Spinal cord (tissue), 10 donors: ENCODE measurements around the gene DYSF. TPM values are rescaled to one million over a fixed set of nuclear protein-coding genes. Genes with fewer than 3 reads are reported as not detected.

Experiments used
- DNase-seq, 6 donors: peaks; one replicate each; pipeline versions ENCODE4 v3.0.0 to v3.0.0-alpha.2; 2013 to 2015; ENCODE audit warnings: low spot score in 6 of 6, low read depth in 4 of 6
- H3K27ac ChIP-seq: one replicate; pipeline ENCODE4 v1.5.1; 2013; ENCODE audit warnings: low read depth, low read length, control low read depth
- H3K27me3 ChIP-seq: one replicate; pipeline ENCODE4 v1.6.1; 2013; ENCODE audit warnings: low read length; ENCODE audit not compliant: control insufficient read depth, insufficient read depth
- H3K36me3 ChIP-seq: one replicate; pipeline ENCODE4 v1.6.1; 2013; ENCODE audit warnings: low read length; ENCODE audit not compliant: control insufficient read depth, insufficient read depth
- H3K4me1 ChIP-seq: one replicate; pipeline ENCODE4 v1.6.1; 2013; ENCODE audit warnings: low read length; ENCODE audit not compliant: control insufficient read depth, insufficient read depth
- H3K4me3 ChIP-seq: one replicate; pipeline ENCODE4 v1.5.1; 2013; ENCODE audit warnings: low read depth, low read length, control low read depth
- H3K9me3 ChIP-seq: one replicate; pipeline ENCODE4 v1.6.1; 2013; ENCODE audit warnings: low read length; ENCODE audit not compliant: control insufficient read depth, insufficient read depth
- WGBS: methylation state at CpG from one replicate; pipeline ENCODE4 v1.1.5; 2013; ENCODE audit warnings: missing lambda C conversion rate; ENCODE audit not compliant: insufficient coverage; 5-methylcytosine and 5-hydroxymethylcytosine counted together
- polyA plus RNA-seq, 2 donors: library from polyadenylated mRNA; unstranded; fragments of 120-200 nt; gene quantifications; one replicate each; pipeline ENCODE4 v1.2.1, GENCODE V29; 2013; ENCODE audit not compliant: insufficient read length in 2 of 2
- total RNA-seq, 2 donors: library from RNA; depleted of rRNA in 1 of 2; stranded (reverse); fragments of 120-200 nt in 1 of 2; fragments of >200 nt in 1 of 2; gene quantifications; one replicate each; pipeline versions ENCODE4 v1.2.3 to v1.2.4, GENCODE V29; 2013 to 2014
- donor health status: healthy.

The DYSF gene
- total and polyA plus RNA-seq, 4 donors: 3.5 to 12.0 (median 6.7) TPM

GRCh38 chr2:71517851-71518250 lies 64.5 kb downstream of the DYSF start:
- Histone ChIP-seq H3K36me3 (no peaks in the 10 kb centered on the region), H3K4me3 (no peak overlapping the region), H3K9me3 (no peaks in the 10 kb centered on the region), H3K27me3 (no peaks in the 10 kb centered on the region), H3K27ac (no peak overlapping the region), H3K4me1 (no peaks in the 10 kb centered on the region)
- WGBS: no CpG with 5 or more reads among the region's 4 CpGs
- no peak for DNase-seq

DNA sequence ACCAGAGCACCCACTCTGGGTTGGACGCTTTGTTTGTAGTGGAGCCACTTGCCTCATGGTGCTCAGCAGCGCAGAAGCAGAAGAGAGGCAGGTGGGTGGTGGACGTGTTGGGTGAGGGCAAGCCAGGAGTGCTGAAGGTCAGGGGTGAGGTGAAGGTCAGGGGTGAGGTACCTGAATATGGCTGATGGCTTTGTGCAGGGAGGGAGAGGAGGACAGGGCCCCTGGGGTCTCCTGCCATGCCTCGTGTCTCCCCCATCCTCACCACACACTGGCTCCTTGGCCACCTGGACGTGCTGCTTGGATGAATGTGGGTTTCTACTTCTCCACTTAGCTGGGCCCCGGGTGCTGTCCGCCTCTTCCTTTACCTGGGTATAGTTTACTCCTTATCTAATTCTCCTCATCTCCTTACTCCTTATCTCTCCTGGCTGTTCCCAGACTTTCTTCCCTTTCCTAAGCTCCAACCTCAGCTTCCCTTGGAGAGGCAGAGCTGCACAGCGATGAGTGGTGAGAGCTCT lies 68.1 kb downstream of the DYSF start:
- H3K4me1 ChIP-seq: no peaks in the 10 kb centered on the region
- 84% methylated on average over 7 of the region's 8 CpGs for WGBS
- DNase-seq: no peak
- no peaks in the 10 kb centered on the region for H3K36me3 ChIP-seq
- H3K27ac ChIP-seq: no peak overlapping the region
- no peak overlapping the region for H3K4me3 ChIP-seq
- no peaks in the 10 kb centered on the region for H3K27me3 ChIP-seq
- H3K9me3 ChIP-seq: no peaks in the 10 kb centered on the region

- 70% methylated on average over 6 of the region's 6 CpGs for WGBS
- H3K4me3 ChIP-seq: no peak overlapping the region
- H3K9me3 ChIP-seq: no peaks in the 10 kb centered on the region
- no peaks in the 10 kb centered on the region for H3K4me1 ChIP-seq
- no peak for DNase-seq
- no peaks in the 10 kb centered on the region for H3K36me3 ChIP-seq
- H3K27me3 ChIP-seq: no peaks in the 10 kb centered on the region
- no peak overlapping the region for H3K27ac ChIP-seq
These were observed 71.1 kb downstream of the DYSF start for GRCh38 chr2:71524476-71524875.

- no peak for DNase-seq
- Histone ChIP-seq H3K36me3 (no peaks in the 10 kb centered on the region), H3K27ac (no peak overlapping the region), H3K27me3 (no peaks in the 10 kb centered on the region), H3K4me1 (no peaks in the 10 kb centered on the region), H3K9me3 (no peaks in the 10 kb centered on the region), H3K4me3 (no peak overlapping the region)
- 94% methylated on average over 15 of the region's 17 CpGs for WGBS
These were observed 72.8 kb downstream of the DYSF start for GRCh38 chr2:71526141-71526540.

GRCh38 chr2:71526975-71527374 lies 73.6 kb downstream of the DYSF start:
- Histone ChIP-seq H3K4me3 (no peak overlapping the region), H3K9me3 (no peaks in the 10 kb centered on the region), H3K27me3 (no peaks in the 10 kb centered on the region), H3K27ac (no peak overlapping the region), H3K36me3 (no peaks in the 10 kb centered on the region), H3K4me1 (no peaks in the 10 kb centered on the region)
- no peak for DNase-seq
- WGBS: 78% methylated on average over 3 of the region's 9 CpGs

DNA sequence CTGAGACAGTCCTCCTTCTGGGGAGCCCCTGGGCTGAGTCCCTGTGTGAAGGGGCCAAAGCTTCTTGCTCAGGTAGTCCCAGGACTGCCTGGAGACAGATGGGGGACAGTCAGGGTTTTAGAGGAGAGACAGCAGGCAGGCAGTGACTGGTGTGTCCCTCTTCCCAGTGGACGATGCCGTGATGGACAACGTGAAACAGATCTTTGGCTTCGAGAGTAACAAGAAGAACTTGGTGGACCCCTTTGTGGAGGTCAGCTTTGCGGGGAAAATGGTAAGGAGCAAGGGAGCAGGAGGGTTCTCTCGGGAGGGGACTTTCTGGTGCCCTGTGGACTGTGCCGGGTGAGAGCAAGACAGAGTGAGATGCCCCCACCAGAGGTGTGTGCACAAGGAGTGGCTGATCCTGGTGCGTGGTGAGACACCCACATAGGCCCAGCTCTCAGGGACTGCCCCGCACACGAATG lies 74.8 kb downstream of the DYSF start:
- DNase-seq: no peak
- WGBS: 94% methylated on average over 10 of the region's 10 CpGs

DNA sequence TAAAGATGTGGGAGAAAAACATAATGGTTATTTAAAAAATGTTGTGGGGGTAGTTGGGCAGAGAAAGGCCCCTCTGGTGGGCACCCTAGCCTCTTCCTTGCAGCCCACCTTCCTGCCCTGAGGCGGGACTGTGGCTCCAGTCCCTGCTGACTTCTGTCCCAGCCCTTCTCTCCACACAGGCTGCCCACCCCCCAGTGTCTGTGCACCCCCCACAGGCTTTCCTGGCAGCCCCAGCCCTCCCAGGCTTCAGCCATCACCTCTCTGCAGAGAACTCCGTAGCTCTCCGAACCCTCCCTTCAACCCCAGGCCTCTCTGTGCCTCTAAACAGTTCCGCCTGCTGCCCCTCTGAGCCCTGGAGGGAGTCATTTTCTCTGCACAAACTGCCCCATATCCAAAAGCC lies 75.4 kb downstream of the DYSF start:
- Histone ChIP-seq H3K27ac (no peak overlapping the region), H3K9me3 (no peaks in the 10 kb centered on the region), H3K36me3 (no peaks in the 10 kb centered on the region), H3K27me3 (no peaks in the 10 kb centered on the region), H3K4me1 (no peaks in the 10 kb centered on the region), H3K4me3 (no peak overlapping the region)
- DNase-seq: no peak
- WGBS: 87% methylated on average over 4 of the region's 4 CpGs

More for the DNA sequence above, 74.8 kb downstream of the DYSF start:
- H3K4me1 ChIP-seq: no peaks in the 10 kb centered on the region
- no peak overlapping the region for H3K4me3 ChIP-seq
- no peak overlapping the region for H3K27ac ChIP-seq
- no peaks in the 10 kb centered on the region for H3K36me3 ChIP-seq
- no peaks in the 10 kb centered on the region for H3K9me3 ChIP-seq
- H3K27me3 ChIP-seq: no peaks in the 10 kb centered on the region

GRCh38 chr2:71530211-71530610 lies 76.8 kb downstream of the DYSF start:
- Histone ChIP-seq H3K27me3 (no peaks in the 10 kb centered on the region), H3K9me3 (no peaks in the 10 kb centered on the region), H3K4me1 (no peaks in the 10 kb centered on the region), H3K36me3 (no peaks in the 10 kb centered on the region), H3K27ac (no peak overlapping the region), H3K4me3 (no peak overlapping the region)
- WGBS: 64% methylated on average over 7 of the region's 8 CpGs
- DNase-seq: no peak

GRCh38 chr2:71530641-71531332 lies 77.4 kb downstream of the DYSF start:
- Histone ChIP-seq H3K4me1 (no peaks in the 10 kb centered on the region), H3K27ac (no peak overlapping the region), H3K27me3 (no peaks in the 10 kb centered on the region), H3K36me3 (no peaks in the 10 kb centered on the region), H3K4me3 (no peak overlapping the region), H3K9me3 (no peaks in the 10 kb centered on the region)
- 89% methylated on average over 6 of the region's 7 CpGs for WGBS
- DNase-seq: peak in 3 of 6 donors; percentile 22 to 83 (median 63)

- Histone ChIP-seq H3K4me1 (no peaks in the 10 kb centered on the region), H3K27ac (no peak overlapping the region), H3K36me3 (no peaks in the 10 kb centered on the region), H3K4me3 (no peak overlapping the region), H3K27me3 (no peaks in the 10 kb centered on the region), H3K9me3 (no peaks in the 10 kb centered on the region)
- 93% methylated on average over 8 of the region's 9 CpGs for WGBS
- DNase-seq: no peak
These were observed 78.2 kb downstream of the DYSF start for GRCh38 chr2:71531522-71532047.
